Endothelial cell of umbilical vein (primary cell): ENCODE data around the gene ARHGEF6. TPM values are rescaled to one million over a fixed set of nuclear protein-coding genes. Genes with fewer than 3 reads are reported as not detected.

Source experiments
- BruUV-seq: library from RNA; stranded (reverse); fragments of 400-500 nt; replicated peaks from 2 replicates; lab custom pipeline; 2021; lab: Mats Ljungman, UMichigan
- CTCF ChIA-PET: fragments of 300-600, 350-600 bp; sonication (Branson Sonifier 250); formaldehyde crosslinking; loops from one replicate; lab custom pipeline; 2021; ENCODE audit warnings: antibody characterized with exemption, inconsistent platforms; lab: Charles Lee
- POLR2A ChIA-PET: fragments of 300-600, 350-600 bp; sonication (Branson Sonifier 250); formaldehyde crosslinking; loops from one replicate; lab custom pipeline; 2021; ENCODE audit warnings: antibody characterized with exemption, inconsistent platforms; lab: Charles Lee
- DNase-seq: peaks from one replicate; pipeline ENCODE4 v3.0.0-alpha.2; 2011; ENCODE audit warnings: low read depth, low spot score
- FAIRE-seq: peaks from 2 replicates; lab custom pipeline; 2011; peaks lifted over from hg19 to GRCh38; lab: Jason Lieb, UNC
- H2AFZ ChIP-seq: 2 replicates; pipeline ENCODE4 v1.6.0; 2012; ENCODE audit warnings: low read depth, low read length, control low read depth, inconsistent platforms
- H3K27ac ChIP-seq: 2 replicates; pipeline ENCODE4 v1.5.1; 2011; ENCODE audit warnings: low read depth, mild to moderate bottlenecking, control low read depth, low read length, moderate library complexity; ENCODE audit not compliant: insufficient read depth
- H3K27me3 ChIP-seq, 2 experiments: 2 replicates each; pipeline versions ENCODE4 v1.6.0 to v1.6.1; 2011; ENCODE audit warnings: low read length in 2 of 2, mixed read lengths in 1 of 2; ENCODE audit not compliant: control insufficient read depth in 2 of 2, insufficient read depth in 2 of 2
- H3K36me3 ChIP-seq, 2 experiments: 2 replicates in 1 of 2; 3 replicates in 1 of 2; pipeline ENCODE4 v1.5.1; 2011; ENCODE audit warnings: low read length in 2 of 2, mild to moderate bottlenecking in 1 of 2, moderate library complexity in 1 of 2; ENCODE audit not compliant: control insufficient read depth in 2 of 2, insufficient read depth in 2 of 2; ENCODE audit errors: extremely low read depth in 1 of 2
- H3K4me1 ChIP-seq: 3 replicates; pipeline ENCODE4 v1.5.1; 2011; ENCODE audit warnings: mild to moderate bottlenecking, low read length; ENCODE audit not compliant: control insufficient read depth, insufficient read depth; ENCODE audit errors: extremely low read depth
- H3K4me2 ChIP-seq: 2 replicates; pipeline ENCODE4 v1.6.1; 2011; ENCODE audit warnings: low read length, control low read depth, mixed read lengths; ENCODE audit not compliant: insufficient read depth
- H3K4me3 ChIP-seq, 3 experiments: fragments of 200-600 bp in 1 of 3; sonication (generic), shearing (Covaris generic) in 1 of 3; replicated peaks in 1 of 3; 2 replicates each; pipeline ENCODE4 v1.5.1; 2011 to 2016; ENCODE audit warnings: control low read depth in 3 of 3, low read length in 3 of 3, mild to moderate bottlenecking in 2 of 3, inconsistent platforms in 1 of 3, low read depth in 1 of 3, moderate library complexity in 1 of 3; ENCODE audit not compliant: insufficient read depth in 1 of 3
- H3K79me2 ChIP-seq: 2 replicates; pipeline ENCODE4 v1.6.0; 2012; ENCODE audit warnings: low read length, inconsistent platforms; ENCODE audit not compliant: control insufficient read depth, insufficient read depth
- H3K9ac ChIP-seq: replicated peaks from 2 replicates; pipeline ENCODE3; 2011; ENCODE audit warnings: low read length, control low read depth; ENCODE audit not compliant: insufficient read depth; ENCODE audit errors: extremely low read depth
- H3K9me1 ChIP-seq: replicated peaks from 3 replicates; pipeline ENCODE4 v1.6.0; 2011; ENCODE audit warnings: mild to moderate bottlenecking, low read length; ENCODE audit not compliant: control insufficient read depth, insufficient read depth; ENCODE audit errors: extremely low read depth
- H3K9me3 ChIP-seq: replicated peaks from 2 replicates; pipeline ENCODE4 v1.5.1; 2012; ENCODE audit warnings: low read length, inconsistent platforms; ENCODE audit not compliant: control insufficient read depth, insufficient read depth
- H4K20me1 ChIP-seq: replicated peaks from 2 replicates; pipeline ENCODE3; 2011; ENCODE audit warnings: mild to moderate bottlenecking, low read length; ENCODE audit not compliant: control insufficient read depth, insufficient read depth; ENCODE audit errors: extremely low read depth
- EZH2 ChIP-seq: IDR thresholded peaks from 2 replicates; pipeline ENCODE4 v1.6.1; 2012; ENCODE audit warnings: borderline replicate concordance, low read depth, mild to moderate bottlenecking, moderate library complexity, low read length, inconsistent platforms; ENCODE audit not compliant: severe bottlenecking
- FOS ChIP-seq: IDR thresholded peaks from 2 replicates; pipeline ENCODE4 v1.6.1; 2011; ENCODE audit warnings: mild to moderate bottlenecking, low read length, moderate library complexity, borderline replicate concordance; ENCODE audit not compliant: insufficient read depth
- JUN ChIP-seq: IDR thresholded peaks from 2 replicates; pipeline ENCODE4 v1.6.1; 2011; ENCODE audit warnings: borderline replicate concordance, low read depth; ENCODE audit not compliant: insufficient read length, insufficient read depth
- MYC ChIP-seq: IDR thresholded peaks from one replicate; pipeline ENCODE4 v1.6.1; 2011; ENCODE audit warnings: mild to moderate bottlenecking, low read depth, low read length
- POLR2A ChIP-seq: IDR thresholded peaks from 2 replicates; pipeline ENCODE4 v1.6.1; 2012; ENCODE audit warnings: low read depth, mild to moderate bottlenecking, control low read depth, low read length
- dilution Hi-C: fragments of 300-500 bp; cut with MboI; formaldehyde crosslinking; loops from one replicate; pipeline ENCODE4 v1.15.0; 2019; ENCODE audit warnings: low sequenced_read_pairs; ENCODE audit not compliant: extremely low pct_ligation_motif_present
- intact Hi-C: fragments of 100-400 bp; cut with micrococcal nuclease; formaldehyde crosslinking; loops from one replicate; pipeline ENCODE4 v1.10.0; 2022
- polyA plus RNA-seq, 4 experiments: library from polyadenylated mRNA; depleted of rRNA in 3 of 4; stranded (reverse) in 3 of 4; unstranded in 1 of 4; fragments of >200 nt; gene quantifications; 2 replicates each; pipeline versions ENCODE4 v1.2.1 to v1.2.3, GENCODE V29; 2011 to 2012; ENCODE audit warnings: missing spikeins in 1 of 4
- total RNA-seq: library from RNA; stranded (reverse); gene quantifications from 2 replicates; pipeline ENCODE4 v1.2.3, GENCODE V29; 2021
- TF ChIP-seq, protein P1 (sequence below): IDR thresholded peaks from 2 replicates; pipeline ENCODE4 v1.6.1; 2011; ENCODE audit not compliant: insufficient read depth, insufficient read length
- TF ChIP-seq, protein P2 (sequence below), 2 donors: IDR thresholded peaks; 1 replicate in 1 of 2; 2 replicates in 1 of 2; pipeline ENCODE4 v1.5.1; 2011; ENCODE audit warnings: low read length in 2 of 2, mild to moderate bottlenecking in 2 of 2, moderate library complexity in 2 of 2, control low read depth in 1 of 2, inconsistent platforms in 1 of 2, low read depth in 1 of 2; ENCODE audit not compliant: insufficient read depth in 1 of 2; ENCODE audit errors: extremely low read depth in 1 of 2

The ARHGEF6 gene
- total and polyA plus RNA-seq, 2 donors (not counting 3 experiments of a cell fraction or from before 2014, with no cell fraction given) = 4.9 to 6.4 TPM

DNA sequence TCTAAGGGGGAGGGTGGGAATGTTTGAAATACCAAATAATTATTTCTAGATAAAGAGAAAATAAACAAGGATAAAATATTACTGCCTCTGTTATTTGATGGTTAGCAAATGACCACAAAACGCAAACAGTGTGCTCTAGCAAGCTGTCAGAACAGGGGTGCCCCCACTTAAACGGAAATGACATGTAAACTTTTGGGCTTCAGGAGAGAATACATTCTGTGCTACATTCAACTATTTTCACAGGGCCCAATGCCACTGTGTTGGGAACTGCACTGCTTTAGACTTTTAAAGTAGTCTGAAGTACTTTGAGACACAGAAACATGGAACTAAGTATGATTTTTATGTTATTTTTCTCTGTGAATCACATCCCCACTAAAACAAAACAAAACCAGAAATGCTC, 118.6 kb downstream of the ARHGEF6 start:
- CTCF ChIA-PET = no interaction called here
- POLR2A ChIA-PET = no interaction called here

DNA sequence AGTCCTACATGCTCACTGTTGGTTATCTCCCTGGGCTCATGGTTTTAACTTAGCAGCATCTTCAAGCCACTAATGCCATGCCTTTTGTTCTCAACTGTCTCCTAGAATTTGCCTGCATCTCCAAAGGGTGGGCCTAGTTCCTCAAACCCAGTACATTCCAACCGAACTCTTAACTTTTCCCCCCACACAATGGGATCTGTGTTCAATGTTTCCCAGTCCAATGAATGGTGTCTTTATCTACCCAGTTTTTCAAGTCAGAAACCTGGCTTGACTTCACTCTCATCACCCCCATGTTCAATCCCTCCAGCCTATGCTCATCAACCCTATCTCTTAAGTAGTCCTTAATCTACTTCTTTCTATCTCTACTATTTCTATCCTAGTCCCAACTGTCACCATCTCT, 119.8 kb downstream of the ARHGEF6 start:
- Histone ChIP-seq H3K9ac (no peak overlapping the region), H3K9me1 (no peaks in the 10 kb centered on the region), H3K4me3 (no peak overlapping the region), H3K27ac (no peak overlapping the region), H3K9me3 (no peaks in the 10 kb centered on the region), H3K4me2 (no peak overlapping the region), H3K4me1 (no peaks in the 10 kb centered on the region), H4K20me1 (no peaks in the 10 kb centered on the region), H3K27me3 (no peaks in the 10 kb centered on the region), H3K79me2 (no peaks in the 10 kb centered on the region), H2AFZ (no peak overlapping the region), H3K36me3 (no peaks in the 10 kb centered on the region)
- POLR2A ChIA-PET = no interaction called here
- FAIRE-seq (no peak), DNase-seq (no peak)
- no peak for TF ChIP-seq EZH2
- no peak for TF ChIP-seq POLR2A
- TF ChIP-seq, protein P1, sequence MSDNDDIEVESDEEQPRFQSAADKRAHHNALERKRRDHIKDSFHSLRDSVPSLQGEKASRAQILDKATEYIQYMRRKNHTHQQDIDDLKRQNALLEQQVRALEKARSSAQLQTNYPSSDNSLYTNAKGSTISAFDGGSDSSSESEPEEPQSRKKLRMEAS = no peak
- TF ChIP-seq, protein P2, sequence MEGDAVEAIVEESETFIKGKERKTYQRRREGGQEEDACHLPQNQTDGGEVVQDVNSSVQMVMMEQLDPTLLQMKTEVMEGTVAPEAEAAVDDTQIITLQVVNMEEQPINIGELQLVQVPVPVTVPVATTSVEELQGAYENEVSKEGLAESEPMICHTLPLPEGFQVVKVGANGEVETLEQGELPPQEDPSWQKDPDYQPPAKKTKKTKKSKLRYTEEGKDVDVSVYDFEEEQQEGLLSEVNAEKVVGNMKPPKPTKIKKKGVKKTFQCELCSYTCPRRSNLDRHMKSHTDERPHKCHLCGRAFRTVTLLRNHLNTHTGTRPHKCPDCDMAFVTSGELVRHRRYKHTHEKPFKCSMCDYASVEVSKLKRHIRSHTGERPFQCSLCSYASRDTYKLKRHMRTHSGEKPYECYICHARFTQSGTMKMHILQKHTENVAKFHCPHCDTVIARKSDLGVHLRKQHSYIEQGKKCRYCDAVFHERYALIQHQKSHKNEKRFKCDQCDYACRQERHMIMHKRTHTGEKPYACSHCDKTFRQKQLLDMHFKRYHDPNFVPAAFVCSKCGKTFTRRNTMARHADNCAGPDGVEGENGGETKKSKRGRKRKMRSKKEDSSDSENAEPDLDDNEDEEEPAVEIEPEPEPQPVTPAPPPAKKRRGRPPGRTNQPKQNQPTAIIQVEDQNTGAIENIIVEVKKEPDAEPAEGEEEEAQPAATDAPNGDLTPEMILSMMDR (IDR thresholded peaks at IDR 0.05; ENCODE audit: extremely low read depth in 1 of 2, insufficient read depth in 1 of 2, low read depth in 1 of 2, low read length in 2 of 2) = no peak
- TF ChIP-seq MYC = no peak
- TF ChIP-seq FOS = no peak
- no peak for TF ChIP-seq JUN
- intact Hi-C loops (no loop called here), dilution Hi-C loops (no loop called here)
- no TSS peak for BruUV-seq
- CTCF ChIA-PET = no interaction called here

More for the DNA sequence above, 118.6 kb downstream of the ARHGEF6 start:
- Histone ChIP-seq H3K4me3 (no peak overlapping the region), H3K9ac (no peak overlapping the region), H3K79me2 (no peaks in the 10 kb centered on the region), H3K9me1 (no peaks in the 10 kb centered on the region), H3K4me1 (no peaks in the 10 kb centered on the region), H3K9me3 (no peaks in the 10 kb centered on the region), H2AFZ (no peak overlapping the region), H3K36me3 (no peaks in the 10 kb centered on the region), H3K4me2 (no peak overlapping the region), H3K27ac (no peak overlapping the region), H3K27me3 (no peaks in the 10 kb centered on the region), H4K20me1 (no peaks in the 10 kb centered on the region)
- FAIRE-seq = no peak
- intact Hi-C loops (no loop called here), dilution Hi-C loops (no loop called here)
- TF ChIP-seq EZH2 (no peak), POLR2A (no peak)
- no TSS peak for BruUV-seq
- no peak for DNase-seq
